ENCODE data around the gene SAE1.

DNA sequence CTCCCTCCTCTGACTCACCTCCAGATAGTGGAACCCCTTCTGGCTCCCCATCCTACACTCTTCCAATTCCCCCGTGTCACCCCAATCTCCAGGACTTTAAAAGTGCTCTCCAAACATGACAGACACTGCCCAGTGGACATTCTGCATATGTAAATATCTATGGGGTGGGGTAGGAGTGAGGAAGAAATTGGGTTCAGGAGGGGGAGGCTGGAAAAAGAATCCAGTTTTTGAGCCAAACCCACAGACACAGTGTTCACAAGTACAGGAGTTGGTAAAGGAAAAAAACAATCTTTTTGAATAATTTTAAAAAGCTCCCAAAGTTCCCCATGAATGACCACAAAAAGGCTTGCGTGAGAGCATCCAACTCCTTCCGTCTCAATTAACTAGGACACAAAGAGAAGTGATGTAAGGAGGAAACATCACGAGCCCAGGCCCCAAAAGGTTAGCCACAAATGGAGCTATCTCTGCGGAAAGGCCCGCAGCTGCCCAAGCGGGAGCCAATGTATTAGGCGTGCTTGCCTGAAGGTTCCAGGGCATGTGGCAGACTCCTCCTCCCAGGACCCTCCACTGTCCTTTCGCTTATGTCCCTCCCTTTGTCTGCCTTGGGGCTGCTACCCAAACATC, 35.0 kb upstream of the SAE1 start:
- TF ChIP-seq, protein P1, sequence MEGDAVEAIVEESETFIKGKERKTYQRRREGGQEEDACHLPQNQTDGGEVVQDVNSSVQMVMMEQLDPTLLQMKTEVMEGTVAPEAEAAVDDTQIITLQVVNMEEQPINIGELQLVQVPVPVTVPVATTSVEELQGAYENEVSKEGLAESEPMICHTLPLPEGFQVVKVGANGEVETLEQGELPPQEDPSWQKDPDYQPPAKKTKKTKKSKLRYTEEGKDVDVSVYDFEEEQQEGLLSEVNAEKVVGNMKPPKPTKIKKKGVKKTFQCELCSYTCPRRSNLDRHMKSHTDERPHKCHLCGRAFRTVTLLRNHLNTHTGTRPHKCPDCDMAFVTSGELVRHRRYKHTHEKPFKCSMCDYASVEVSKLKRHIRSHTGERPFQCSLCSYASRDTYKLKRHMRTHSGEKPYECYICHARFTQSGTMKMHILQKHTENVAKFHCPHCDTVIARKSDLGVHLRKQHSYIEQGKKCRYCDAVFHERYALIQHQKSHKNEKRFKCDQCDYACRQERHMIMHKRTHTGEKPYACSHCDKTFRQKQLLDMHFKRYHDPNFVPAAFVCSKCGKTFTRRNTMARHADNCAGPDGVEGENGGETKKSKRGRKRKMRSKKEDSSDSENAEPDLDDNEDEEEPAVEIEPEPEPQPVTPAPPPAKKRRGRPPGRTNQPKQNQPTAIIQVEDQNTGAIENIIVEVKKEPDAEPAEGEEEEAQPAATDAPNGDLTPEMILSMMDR (IDR thresholded peaks at IDR 0.05), result no peak
- no peak for TF ChIP-seq EZH2 (IDR thresholded peaks at IDR 0.05; ENCODE audit: borderline replicate concordance, insufficient read depth, low read depth, low read length, poor library complexity, severe bottlenecking)
